Neural progenitor cell (in vitro differentiated cells): ENCODE results near the gene PLCL1. TPM values are rescaled to one million over a fixed set of nuclear protein-coding genes. Genes with fewer than 3 reads are reported as not detected.

ENCODE experiments used
- DNase-seq: peaks from one replicate; pipeline ENCODE4 v3.0.0-alpha.2; 2016; ENCODE audit warnings: low spot score
- H2AFZ ChIP-seq: fragments of 200-600 bp; sonication (generic); replicated peaks from 2 replicates; pipeline ENCODE4 v1.6.1; 2016; ENCODE audit warnings: antibody characterized with exemption
- H3F3A ChIP-seq: fragments of 200-600 bp; sonication (generic); 2 replicates; pipeline ENCODE4 v1.6.1; 2016; ENCODE audit warnings: antibody characterized with exemption, low read depth
- H3K27ac ChIP-seq: fragments of 200-600 bp; sonication (generic); 2 replicates; pipeline ENCODE4 v1.5.1; 2016; ENCODE audit warnings: mild to moderate bottlenecking
- H3K27me3 ChIP-seq: fragments of 200-600 bp; sonication (generic); 2 replicates; pipeline ENCODE4 v1.6.1; 2016; ENCODE audit warnings: mild to moderate bottlenecking, moderate library complexity
- H3K36me3 ChIP-seq: fragments of 200-600 bp; sonication (generic); 2 replicates; pipeline ENCODE4 v1.5.1; 2016
- H3K4me1 ChIP-seq: fragments of 200-600 bp; sonication (generic); 2 replicates; pipeline ENCODE4 v1.6.1; 2016; ENCODE audit warnings: mixed run types
- H3K4me2 ChIP-seq: fragments of 200-600 bp; sonication (generic); 2 replicates; pipeline ENCODE4 v1.6.1; 2016
- H3K4me3 ChIP-seq: fragments of 200-600 bp; sonication (generic); 2 replicates; pipeline ENCODE4 v1.5.1; 2016
- H3K79me2 ChIP-seq: fragments of 200-600 bp; sonication (generic); 2 replicates; pipeline ENCODE4 v1.6.1; 2016; ENCODE audit warnings: low read depth
- H3K9ac ChIP-seq: fragments of 200-600 bp; sonication (generic); 2 replicates; pipeline ENCODE4 v1.6.1; 2016
- H3K9me3 ChIP-seq: fragments of 200-600 bp; sonication (generic); 2 replicates; pipeline ENCODE4 v1.5.1; 2016; ENCODE audit warnings: low read depth
- H4K20me1 ChIP-seq: fragments of 200-600 bp; sonication (generic); 2 replicates; pipeline ENCODE4 v1.6.1; 2016; ENCODE audit warnings: low read depth
- H3K27ac Mint-ChIP-seq: 3 replicates; pipeline ENCODE4 v1.8.0; 2021; ENCODE audit warnings: mixed read lengths
- H3K27me3 Mint-ChIP-seq: 2 replicates; pipeline ENCODE4 v1.8.0; 2022; ENCODE audit warnings: low read depth, mild to moderate bottlenecking, inconsistent platforms, moderate library complexity, mixed read lengths; ENCODE audit not compliant: insufficient read depth
- H3K36me3 Mint-ChIP-seq: 3 replicates; pipeline ENCODE4 v1.8.0; 2021; ENCODE audit warnings: mixed read lengths
- H3K4me1 Mint-ChIP-seq: 3 replicates; pipeline ENCODE4 v1.8.0; 2021; ENCODE audit warnings: mixed read lengths
- H3K4me3 Mint-ChIP-seq: 3 replicates; pipeline ENCODE4 v1.8.0; 2021; ENCODE audit warnings: mild to moderate bottlenecking, moderate library complexity, mixed read lengths
- H3K9me3 Mint-ChIP-seq: 3 replicates; pipeline ENCODE4 v1.8.0; 2020; ENCODE audit warnings: mixed read lengths
- EZH2 ChIP-seq: fragments of 200-600 bp; sonication (generic); IDR thresholded peaks from 2 replicates; pipeline ENCODE4 v1.6.1; 2017; ENCODE audit warnings: antibody characterized with exemption, mild to moderate bottlenecking, moderate library complexity
- EZH2phosphoT487 ChIP-seq: fragments of 200-600 bp; sonication (generic); IDR thresholded peaks from 2 replicates; pipeline ENCODE4 v1.6.1; 2017; ENCODE audit warnings: antibody characterized with exemption
- total RNA-seq: library from RNA; depleted of rRNA; stranded (reverse); fragments of >200 nt; gene quantifications from 2 replicates; pipeline ENCODE4 v1.2.3, GENCODE V29; 2015; ENCODE audit warnings: low replicate concordance
- TF ChIP-seq, protein P1 (sequence below): fragments of 200-600 bp; sonication (generic); IDR thresholded peaks from 2 replicates; pipeline ENCODE4 v1.5.1; 2017; ENCODE audit warnings: antibody characterized with exemption, mild to moderate bottlenecking

PLCL1 gene
- total RNA-seq, 1 donor from 2014 or later: 0.41 TPM

GRCh38 chr2:197941715-197942114 lies 137.3 kb downstream of the PLCL1 start:
- Mint-ChIP-seq H3K4me1 (peaks cover 7% of the 10 kb centered on the region), H3K36me3 (no peaks in the 10 kb centered on the region), H3K9me3 (no peaks in the 10 kb centered on the region), H3K4me3 (no peak overlapping the region), H3K27me3 (no peaks in the 10 kb centered on the region), H3K27ac (no peak overlapping the region)
- Histone ChIP-seq H3K9ac (no peak overlapping the region), H3K4me2 (no peak overlapping the region), H3K79me2 (no peaks in the 10 kb centered on the region), H3K27me3 (no peaks in the 10 kb centered on the region), H4K20me1 (no peaks in the 10 kb centered on the region), H2AFZ (peak overlapping the region; percentile 26), H3K36me3 (no peaks in the 10 kb centered on the region), H3K9me3 (no peaks in the 10 kb centered on the region), H3F3A (no peaks in the 10 kb centered on the region), H3K4me3 (no peak overlapping the region), H3K4me1 (peaks cover 3% of the 10 kb centered on the region), H3K27ac (no peak overlapping the region)
- no peak for DNase-seq
- TF ChIP-seq, protein P1, sequence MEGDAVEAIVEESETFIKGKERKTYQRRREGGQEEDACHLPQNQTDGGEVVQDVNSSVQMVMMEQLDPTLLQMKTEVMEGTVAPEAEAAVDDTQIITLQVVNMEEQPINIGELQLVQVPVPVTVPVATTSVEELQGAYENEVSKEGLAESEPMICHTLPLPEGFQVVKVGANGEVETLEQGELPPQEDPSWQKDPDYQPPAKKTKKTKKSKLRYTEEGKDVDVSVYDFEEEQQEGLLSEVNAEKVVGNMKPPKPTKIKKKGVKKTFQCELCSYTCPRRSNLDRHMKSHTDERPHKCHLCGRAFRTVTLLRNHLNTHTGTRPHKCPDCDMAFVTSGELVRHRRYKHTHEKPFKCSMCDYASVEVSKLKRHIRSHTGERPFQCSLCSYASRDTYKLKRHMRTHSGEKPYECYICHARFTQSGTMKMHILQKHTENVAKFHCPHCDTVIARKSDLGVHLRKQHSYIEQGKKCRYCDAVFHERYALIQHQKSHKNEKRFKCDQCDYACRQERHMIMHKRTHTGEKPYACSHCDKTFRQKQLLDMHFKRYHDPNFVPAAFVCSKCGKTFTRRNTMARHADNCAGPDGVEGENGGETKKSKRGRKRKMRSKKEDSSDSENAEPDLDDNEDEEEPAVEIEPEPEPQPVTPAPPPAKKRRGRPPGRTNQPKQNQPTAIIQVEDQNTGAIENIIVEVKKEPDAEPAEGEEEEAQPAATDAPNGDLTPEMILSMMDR: no peak
- no peak for TF ChIP-seq EZH2
- TF ChIP-seq EZH2phosphoT487: no peak

GRCh38 chr2:197943731-197944130 lies 139.3 kb downstream of the PLCL1 start:
- DNase-seq: no peak
- H2AFZ ChIP-seq: no peak overlapping the region
- no peak overlapping the region for H3K4me3 ChIP-seq
- H3K27me3 Mint-ChIP-seq: peaks cover under 1% of the 10 kb centered on the region
- H3K27ac ChIP-seq: no peak overlapping the region
- H3K27me3 ChIP-seq: no peaks in the 10 kb centered on the region
- peaks cover 10% of the 10 kb centered on the region for H3K4me1 ChIP-seq
- no peaks in the 10 kb centered on the region for H4K20me1 ChIP-seq
- TF ChIP-seq, protein P1: no peak
- TF ChIP-seq EZH2phosphoT487: no peak
- TF ChIP-seq EZH2: no peak
- H3K27ac Mint-ChIP-seq: no peak overlapping the region
- no peaks in the 10 kb centered on the region for H3K9me3 Mint-ChIP-seq
- no peaks in the 10 kb centered on the region for H3K9me3 ChIP-seq
- no peak overlapping the region for H3K4me3 Mint-ChIP-seq
- H3K4me1 Mint-ChIP-seq: peaks cover 13% of the 10 kb centered on the region
- no peaks in the 10 kb centered on the region for H3K79me2 ChIP-seq
- H3K9ac ChIP-seq: no peak overlapping the region
- no peak overlapping the region for H3K4me2 ChIP-seq
- no peaks in the 10 kb centered on the region for H3F3A ChIP-seq
- H3K36me3 ChIP-seq: no peaks in the 10 kb centered on the region
- no peaks in the 10 kb centered on the region for H3K36me3 Mint-ChIP-seq

DNA sequence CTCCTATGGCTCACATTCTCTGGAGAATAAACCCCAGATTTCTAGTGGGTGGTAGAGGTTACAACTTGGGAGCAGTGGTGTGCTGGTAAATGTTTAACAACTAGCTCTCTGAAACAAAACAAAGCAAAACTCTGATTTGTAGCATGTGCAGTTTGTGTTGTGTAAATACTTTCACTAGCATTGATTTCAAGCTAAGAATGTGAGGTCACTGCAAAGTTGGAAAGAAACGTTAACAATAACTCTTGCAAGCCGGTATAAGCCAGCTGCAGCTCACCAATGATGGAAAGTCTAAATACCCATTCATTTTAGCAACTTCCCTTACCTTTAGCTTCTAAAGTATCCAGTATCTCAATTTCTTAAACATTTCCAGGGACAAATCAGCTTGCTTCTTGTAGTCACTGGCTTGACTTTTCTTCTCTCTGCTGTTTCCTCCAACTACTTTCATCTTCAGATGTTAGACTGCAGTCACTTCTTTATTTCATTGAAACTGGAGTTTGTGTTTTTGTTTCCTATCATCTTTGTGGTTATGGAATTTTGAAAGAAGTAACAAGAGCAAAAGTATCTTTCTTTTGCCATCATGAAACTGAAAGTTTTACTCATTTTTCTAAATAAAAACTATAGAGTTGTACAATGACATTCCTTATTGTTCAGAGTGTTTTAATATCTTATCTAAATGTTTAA lies 140.2 kb downstream of the PLCL1 start:
- Histone ChIP-seq H4K20me1 (no peaks in the 10 kb centered on the region), H3K27me3 (no peaks in the 10 kb centered on the region), H3K79me2 (no peaks in the 10 kb centered on the region), H3F3A (no peaks in the 10 kb centered on the region), H2AFZ (peak overlapping the region; percentile 90), H3K4me1 (peaks cover 14% of the 10 kb centered on the region), H3K4me2 (no peak overlapping the region), H3K9ac (no peak overlapping the region), H3K36me3 (no peaks in the 10 kb centered on the region), H3K4me3 (no peak overlapping the region), H3K9me3 (no peaks in the 10 kb centered on the region), H3K27ac (no peak overlapping the region)
- DNase-seq: no peak
- Mint-ChIP-seq H3K36me3 (no peaks in the 10 kb centered on the region), H3K9me3 (no peaks in the 10 kb centered on the region), H3K4me3 (no peak overlapping the region), H3K27me3 (peaks cover 2% of the 10 kb centered on the region), H3K27ac (no peak overlapping the region), H3K4me1 (peaks cover 13% of the 10 kb centered on the region)
- TF ChIP-seq EZH2phosphoT487: no peak
- TF ChIP-seq, protein P1: no peak
- no peak for TF ChIP-seq EZH2
